ENCODE results near the gene TOGARAM1. TPM values are rescaled to one million over a fixed set of nuclear protein-coding genes. Genes with fewer than 3 reads are reported as not detected.

The TOGARAM1 gene
- total RNA-seq, 2 experiments from 2014 or later, result 5.5 to 7.9 TPM

DNA sequence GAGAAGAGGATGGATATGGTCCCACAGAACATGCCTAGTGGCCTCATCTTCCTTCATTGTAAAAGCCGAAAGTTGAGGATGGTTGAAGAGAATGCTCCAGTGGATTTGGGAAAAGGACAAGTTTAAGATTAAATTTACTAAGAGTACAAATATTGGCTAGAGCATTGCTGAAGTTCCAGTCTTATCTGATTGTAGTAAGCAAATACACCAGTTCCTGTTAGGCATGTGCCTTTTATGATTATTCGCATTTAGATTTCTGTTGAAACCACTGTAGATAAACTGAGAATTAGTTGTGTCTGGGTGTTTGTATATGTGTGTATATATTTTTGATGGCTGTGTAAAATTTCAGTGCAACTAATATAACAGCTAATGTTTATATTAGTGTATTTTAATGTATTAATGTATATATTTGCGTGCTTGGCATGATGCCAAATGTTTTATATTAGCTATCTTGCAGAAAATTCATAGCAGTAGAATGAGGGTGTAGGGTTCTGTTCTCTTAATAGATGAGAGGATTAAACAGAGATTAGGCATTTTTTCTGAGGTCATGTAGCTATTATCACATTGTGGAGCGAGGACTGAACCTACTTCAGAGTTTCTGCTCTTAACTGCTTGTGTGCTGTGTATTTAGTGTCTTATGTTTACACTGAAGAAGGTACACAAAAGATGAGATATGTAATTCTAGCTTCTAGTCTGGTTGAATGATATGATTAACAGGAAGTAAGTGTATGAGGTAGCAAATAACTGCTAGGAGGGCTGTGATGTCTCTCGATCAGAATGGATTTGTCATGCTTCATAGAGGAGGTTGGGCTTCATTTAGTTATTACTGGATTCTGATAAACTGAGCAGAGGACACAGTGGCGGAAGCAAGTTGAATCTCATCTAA lies 151.1 kb downstream of the TOGARAM1 start:
- intact Hi-C loops (cut with micrococcal nuclease), result no loop called here
- DNase-seq (no peak), ATAC-seq (peak; percentile 50)
- no peaks in the 10 kb centered on the region for H3K9me3 Mint-ChIP-seq
- TF ChIP-seq, protein P1, sequence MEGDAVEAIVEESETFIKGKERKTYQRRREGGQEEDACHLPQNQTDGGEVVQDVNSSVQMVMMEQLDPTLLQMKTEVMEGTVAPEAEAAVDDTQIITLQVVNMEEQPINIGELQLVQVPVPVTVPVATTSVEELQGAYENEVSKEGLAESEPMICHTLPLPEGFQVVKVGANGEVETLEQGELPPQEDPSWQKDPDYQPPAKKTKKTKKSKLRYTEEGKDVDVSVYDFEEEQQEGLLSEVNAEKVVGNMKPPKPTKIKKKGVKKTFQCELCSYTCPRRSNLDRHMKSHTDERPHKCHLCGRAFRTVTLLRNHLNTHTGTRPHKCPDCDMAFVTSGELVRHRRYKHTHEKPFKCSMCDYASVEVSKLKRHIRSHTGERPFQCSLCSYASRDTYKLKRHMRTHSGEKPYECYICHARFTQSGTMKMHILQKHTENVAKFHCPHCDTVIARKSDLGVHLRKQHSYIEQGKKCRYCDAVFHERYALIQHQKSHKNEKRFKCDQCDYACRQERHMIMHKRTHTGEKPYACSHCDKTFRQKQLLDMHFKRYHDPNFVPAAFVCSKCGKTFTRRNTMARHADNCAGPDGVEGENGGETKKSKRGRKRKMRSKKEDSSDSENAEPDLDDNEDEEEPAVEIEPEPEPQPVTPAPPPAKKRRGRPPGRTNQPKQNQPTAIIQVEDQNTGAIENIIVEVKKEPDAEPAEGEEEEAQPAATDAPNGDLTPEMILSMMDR (IDR thresholded peaks at IDR 0.05), result no peak
- CTCF ChIA-PET, result no interaction called here
- no peak overlapping the region for H3K4me3 Mint-ChIP-seq
- peak overlapping the region; percentile 85 for H3K27ac Mint-ChIP-seq
- H3K4me1 Mint-ChIP-seq (ENCODE audit: low read depth), result peaks cover 23% of the 10 kb centered on the region
- H3K36me3 Mint-ChIP-seq (ENCODE audit: low read depth), result peaks cover 53% of the 10 kb centered on the region
- POLR2A ChIA-PET, result interaction anchor here (1.0 to 1.4 kb wide), 2 partner anchors 23 to 139 kb away, joined by 3 to 4 read pairs; partner anchors contain the start of genes FANCM and MIS18BP1
- H3K27me3 Mint-ChIP-seq, result no peaks in the 10 kb centered on the region

DNA sequence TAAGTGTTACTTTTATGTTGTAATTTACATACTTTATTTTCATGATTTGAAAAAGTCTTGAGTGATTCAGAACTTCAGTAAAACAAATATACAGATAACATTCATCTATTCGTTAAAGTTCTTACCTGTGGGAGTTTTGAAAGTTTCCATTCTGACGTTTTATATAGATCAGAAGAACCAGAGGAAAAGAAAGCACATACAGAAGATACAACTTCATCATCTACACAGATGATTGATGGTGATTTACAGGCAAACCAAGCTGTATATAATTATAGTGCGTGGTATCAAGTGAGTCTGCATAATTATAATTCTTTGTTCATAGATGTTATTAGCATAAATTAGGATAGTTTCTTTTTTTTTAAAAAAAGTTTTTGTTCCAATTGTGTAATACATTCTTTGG lies 152.3 kb downstream of the TOGARAM1 start:
- POLR2A ChIA-PET, result interaction anchor here (0.9 to 1.4 kb wide), 3 partner anchors 30 to 153 kb away, joined by 3 to 4 read pairs (median 4); partner anchors contain the start of gene MIS18BP1
- Mint-ChIP-seq H3K4me1 (ENCODE audit: low read depth) (peaks cover 19% of the 10 kb centered on the region), H3K9me3 (no peaks in the 10 kb centered on the region), H3K36me3 (ENCODE audit: low read depth) (peaks cover 51% of the 10 kb centered on the region), H3K27me3 (no peaks in the 10 kb centered on the region), H3K27ac (peak overlapping the region; percentile 80), H3K4me3 (no peak overlapping the region)
- CTCF ChIA-PET, result interaction anchor here (1.2 kb wide), 1 partner anchor 19 kb away, joined by 3 read pairs; no protein-coding TSS in a partner anchor
- ATAC-seq (peak; percentile 77), DNase-seq (no peak)
- intact Hi-C loops (cut with micrococcal nuclease), result no loop called here
- TF ChIP-seq, protein P1 (IDR thresholded peaks at IDR 0.05), result no peak

DNA sequence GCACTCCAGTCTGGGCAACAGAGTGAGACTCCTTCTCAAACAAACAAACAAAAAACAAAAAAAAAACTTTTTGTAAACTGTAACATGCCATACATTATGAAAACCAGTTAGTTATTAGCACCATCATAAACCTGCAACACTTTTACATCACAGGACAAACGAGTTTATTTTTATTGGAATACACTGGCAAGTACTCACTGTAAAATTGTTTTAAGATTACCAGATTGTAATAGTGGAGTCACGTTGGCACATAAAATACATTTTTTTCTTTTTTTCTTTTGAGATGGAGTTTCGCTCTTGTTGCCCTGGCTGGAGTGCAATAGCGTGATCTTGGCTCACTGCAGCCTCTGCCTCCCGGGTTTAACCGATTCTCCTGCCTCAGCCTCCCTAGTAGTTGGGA lies 156.6 kb downstream of the TOGARAM1 start:
- Mint-ChIP-seq H3K36me3 (ENCODE audit: low read depth) (peaks cover 49% of the 10 kb centered on the region), H3K27ac (peak overlapping the region; percentile 30), H3K9me3 (no peaks in the 10 kb centered on the region), H3K27me3 (no peaks in the 10 kb centered on the region), H3K4me3 (no peak overlapping the region), H3K4me1 (ENCODE audit: low read depth) (peaks cover 12% of the 10 kb centered on the region)
- ChIA-PET POLR2A (no interaction called here), CTCF (interaction anchor here (0.9 to 1.2 kb wide), 2 partner anchors 12 to 222 kb away, joined by 3 read pairs; a partner anchor contains a TSS)
- TF ChIP-seq, protein P1 (IDR thresholded peaks at IDR 0.05), result no peak
- DNase-seq, result no peak
- ATAC-seq, result no peak
- intact Hi-C loops (cut with micrococcal nuclease), result no loop called here

DNA sequence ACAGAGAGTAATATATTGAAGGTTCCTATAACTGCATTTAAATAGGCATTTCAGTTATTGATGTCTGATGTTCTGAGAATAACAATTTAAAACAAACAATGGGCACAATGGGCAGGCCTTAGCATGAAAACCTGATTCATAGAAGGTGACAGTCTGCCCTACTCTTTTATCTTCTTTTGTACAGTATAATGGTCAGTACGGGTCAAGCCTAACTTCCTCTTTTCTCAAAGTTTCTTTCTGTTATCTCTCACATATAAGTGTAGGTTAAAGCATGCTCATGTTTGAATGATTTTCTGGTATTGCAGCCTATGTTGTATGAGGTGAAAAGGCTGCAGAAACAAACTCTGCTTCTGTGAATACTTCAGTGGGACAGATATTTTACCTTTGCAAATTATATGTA lies 158.1 kb downstream of the TOGARAM1 start:
- Mint-ChIP-seq H3K36me3 (ENCODE audit: low read depth) (peaks cover 53% of the 10 kb centered on the region), H3K9me3 (no peaks in the 10 kb centered on the region), H3K4me3 (no peak overlapping the region), H3K27me3 (no peaks in the 10 kb centered on the region), H3K27ac (no peak overlapping the region), H3K4me1 (ENCODE audit: low read depth) (peaks cover 3% of the 10 kb centered on the region)
- TF ChIP-seq, protein P1 (IDR thresholded peaks at IDR 0.05), result no peak
- CTCF ChIA-PET, result no interaction called here
- POLR2A ChIA-PET, result no interaction called here
- no peak for DNase-seq
- intact Hi-C loops (cut with micrococcal nuclease), result no loop called here
- ATAC-seq, result no peak

DNA sequence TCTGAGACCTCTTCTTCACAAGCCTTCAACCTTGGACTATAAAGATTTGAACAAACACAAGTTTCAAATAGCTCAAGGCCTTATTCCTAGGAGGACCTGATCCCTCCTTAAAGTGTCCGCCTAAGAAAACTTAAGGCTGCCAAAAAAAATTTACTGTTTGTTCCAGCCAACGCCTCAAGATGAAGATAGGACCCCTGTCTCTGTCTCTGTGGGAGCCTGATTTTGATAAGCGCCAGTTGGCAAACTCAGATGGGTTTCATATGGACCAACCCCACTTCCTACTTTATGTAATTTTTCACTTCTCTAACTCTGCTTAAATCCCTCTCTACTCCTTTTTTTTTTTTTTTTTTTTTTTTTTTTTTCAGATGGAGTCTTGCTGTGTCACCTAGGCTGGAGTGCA lies 161.3 kb downstream of the TOGARAM1 start:
- CTCF ChIA-PET, result no interaction called here
- POLR2A ChIA-PET, result interaction anchor here (0.6 to 2.1 kb wide), 2 partner anchors 11 to 193 kb away, joined by 4 to 8 read pairs; partner anchors contain the start of gene FKBP3
- Mint-ChIP-seq H3K27me3 (no peaks in the 10 kb centered on the region), H3K9me3 (no peaks in the 10 kb centered on the region), H3K4me3 (no peak overlapping the region), H3K4me1 (ENCODE audit: low read depth) (peaks cover 7% of the 10 kb centered on the region), H3K36me3 (ENCODE audit: low read depth) (peaks cover 46% of the 10 kb centered on the region), H3K27ac (no peak overlapping the region)
- DNase-seq (no peak), ATAC-seq (no peak)
- TF ChIP-seq, protein P1 (IDR thresholded peaks at IDR 0.05), result no peak
- intact Hi-C loops (cut with micrococcal nuclease), result no loop called here

All from activated CD8-positive, alpha-beta T cell treated with anti-CD3 and anti-CD28 coated beads for 36 hours (primary cell).